MCF 10A (cell line): ENCODE results near the gene NIPAL4. TPM values are rescaled to one million over a fixed set of nuclear protein-coding genes. Genes with fewer than 3 reads are reported as not detected.

ENCODE experiments used
- BruUV-seq: library from RNA; stranded (reverse); fragments of 400-500 nt; replicated peaks from 2 replicates; lab custom pipeline; 2021; lab: Mats Ljungman, UMichigan
- CTCF ChIA-PET: fragments of 300-600 bp; sonication (Branson Sonifier 250); formaldehyde crosslinking; extraction: SDS; loops from one replicate; lab custom pipeline; 2021; ENCODE audit warnings: antibody characterized with exemption, inconsistent platforms; lab: Yijun Ruan, JAX
- POLR2A ChIA-PET: fragments of 300-600, 350-650 bp; sonication (Branson Sonifier 250); formaldehyde crosslinking; extraction: SDS; loops from one replicate; lab custom pipeline; 2020; ENCODE audit warnings: antibody characterized with exemption, inconsistent platforms; lab: Yijun Ruan, JAX
- DNase-seq: peaks from one replicate; pipeline ENCODE4 v3.0.0-alpha.2; 2018; ENCODE audit not compliant: unreplicated experiment
- H3K27ac Mint-ChIP-seq: one replicate; pipeline ENCODE4 v1.8.0; 2022; ENCODE audit warnings: mild to moderate bottlenecking, low read depth, mixed read lengths; ENCODE audit not compliant: unreplicated experiment
- H3K27me3 Mint-ChIP-seq: one replicate; pipeline ENCODE4 v1.8.0; 2022; ENCODE audit warnings: mixed read lengths; ENCODE audit not compliant: insufficient read depth, unreplicated experiment
- H3K36me3 Mint-ChIP-seq: one replicate; pipeline ENCODE4 v1.8.0; 2022; ENCODE audit warnings: mild to moderate bottlenecking, moderate library complexity, mixed read lengths; ENCODE audit not compliant: insufficient read depth, unreplicated experiment
- H3K4me1 Mint-ChIP-seq: one replicate; pipeline ENCODE4 v1.8.0; 2022; ENCODE audit warnings: mixed read lengths; ENCODE audit not compliant: insufficient read depth, unreplicated experiment
- H3K4me3 Mint-ChIP-seq: one replicate; pipeline ENCODE4 v1.8.0; 2022; ENCODE audit warnings: mild to moderate bottlenecking, moderate library complexity, mixed read lengths; ENCODE audit not compliant: unreplicated experiment
- H3K9me3 Mint-ChIP-seq: one replicate; pipeline ENCODE4 v1.8.0; 2022; ENCODE audit warnings: mixed read lengths; ENCODE audit not compliant: unreplicated experiment
- intact Hi-C: fragments of 100-400 bp; cut with micrococcal nuclease; formaldehyde crosslinking; loops from 2 replicates; pipeline ENCODE4 v1.14.1; 2022
- total RNA-seq: library from RNA; stranded (reverse); gene quantifications from 2 replicates; pipeline ENCODE4 v1.2.3, GENCODE V29; 2022
- TF ChIP-seq, protein P1 (sequence below): fragments of 200-600 bp; IDR thresholded peaks from one replicate; pipeline ENCODE4 v1.8.0; 2022; ENCODE audit warnings: antibody characterized with exemption, mild to moderate bottlenecking; ENCODE audit not compliant: unreplicated experiment

Gene NIPAL4
- total RNA-seq, 1 experiment from 2014 or later, result 0.40 TPM

DNA sequence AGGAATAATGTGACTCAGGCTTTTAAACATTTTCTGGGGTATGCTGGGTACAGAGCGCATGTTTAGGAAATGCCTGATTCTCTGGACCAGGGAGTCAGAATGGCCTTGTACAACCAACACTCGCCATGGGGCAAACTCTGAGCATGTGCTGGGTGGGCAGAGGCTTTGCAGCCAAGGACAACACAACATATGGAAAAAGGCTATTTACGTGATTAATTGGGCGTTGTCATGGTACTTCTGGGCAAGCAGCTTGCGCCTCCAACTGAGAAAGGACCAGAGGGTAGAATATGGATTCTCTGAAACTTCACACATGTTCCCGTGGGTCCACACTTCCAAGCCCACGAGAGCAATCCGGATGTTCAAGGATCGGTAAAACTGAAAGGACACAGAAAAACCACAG, 49.1 kb downstream of the NIPAL4 start:
- BruUV-seq, result no TSS peak
- peaks cover 25% of the 10 kb centered on the region for H3K4me1 Mint-ChIP-seq
- TF ChIP-seq, protein P1, sequence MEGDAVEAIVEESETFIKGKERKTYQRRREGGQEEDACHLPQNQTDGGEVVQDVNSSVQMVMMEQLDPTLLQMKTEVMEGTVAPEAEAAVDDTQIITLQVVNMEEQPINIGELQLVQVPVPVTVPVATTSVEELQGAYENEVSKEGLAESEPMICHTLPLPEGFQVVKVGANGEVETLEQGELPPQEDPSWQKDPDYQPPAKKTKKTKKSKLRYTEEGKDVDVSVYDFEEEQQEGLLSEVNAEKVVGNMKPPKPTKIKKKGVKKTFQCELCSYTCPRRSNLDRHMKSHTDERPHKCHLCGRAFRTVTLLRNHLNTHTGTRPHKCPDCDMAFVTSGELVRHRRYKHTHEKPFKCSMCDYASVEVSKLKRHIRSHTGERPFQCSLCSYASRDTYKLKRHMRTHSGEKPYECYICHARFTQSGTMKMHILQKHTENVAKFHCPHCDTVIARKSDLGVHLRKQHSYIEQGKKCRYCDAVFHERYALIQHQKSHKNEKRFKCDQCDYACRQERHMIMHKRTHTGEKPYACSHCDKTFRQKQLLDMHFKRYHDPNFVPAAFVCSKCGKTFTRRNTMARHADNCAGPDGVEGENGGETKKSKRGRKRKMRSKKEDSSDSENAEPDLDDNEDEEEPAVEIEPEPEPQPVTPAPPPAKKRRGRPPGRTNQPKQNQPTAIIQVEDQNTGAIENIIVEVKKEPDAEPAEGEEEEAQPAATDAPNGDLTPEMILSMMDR, result no peak
- CTCF ChIA-PET, result interaction anchor here (1.0 kb wide), 1 partner anchor 210 kb away, joined by 5 read pairs; no protein-coding TSS in a partner anchor
- no peak overlapping the region for H3K27ac Mint-ChIP-seq
- POLR2A ChIA-PET, result interaction anchor here (0.7 kb wide), 1 partner anchor 26 kb away, joined by 3 read pairs; no protein-coding TSS in a partner anchor
- H3K27me3 Mint-ChIP-seq, result no peaks in the 10 kb centered on the region
- H3K36me3 Mint-ChIP-seq, result no peaks in the 10 kb centered on the region
- H3K4me3 Mint-ChIP-seq, result no peak overlapping the region
- H3K9me3 Mint-ChIP-seq, result no peaks in the 10 kb centered on the region
- intact Hi-C loops, result no loop called here
- no peak for DNase-seq

DNA sequence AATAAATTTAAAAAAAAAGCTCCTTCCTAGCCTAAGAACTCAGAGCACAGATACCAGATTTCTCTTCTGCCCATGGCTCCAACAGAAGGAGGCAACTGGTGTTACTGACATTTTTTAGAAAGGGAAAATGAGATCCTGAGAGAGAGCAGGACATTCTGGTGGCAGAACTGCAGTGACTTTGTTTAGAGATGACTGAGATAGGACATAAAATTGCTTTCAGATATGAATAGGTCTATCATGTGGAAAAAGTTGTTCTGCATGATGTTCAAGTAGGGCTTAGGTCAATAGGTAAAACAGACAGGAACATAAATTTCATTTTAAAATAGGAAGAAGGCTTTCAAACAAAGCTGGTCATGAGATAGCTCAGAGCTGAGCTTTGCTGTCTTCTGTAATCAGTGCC, 49.6 kb downstream of the NIPAL4 start:
- no peaks in the 10 kb centered on the region for H3K9me3 Mint-ChIP-seq
- H3K36me3 Mint-ChIP-seq, result no peaks in the 10 kb centered on the region
- H3K27me3 Mint-ChIP-seq, result no peaks in the 10 kb centered on the region
- CTCF ChIA-PET, result interaction anchor here (0.9 to 1.0 kb wide), 2 partner anchors 11 to 209 kb away, joined by 3 to 5 read pairs; no protein-coding TSS in a partner anchor
- POLR2A ChIA-PET, result interaction anchor here (0.7 kb wide), 1 partner anchor 25 kb away, joined by 3 read pairs; no protein-coding TSS in a partner anchor
- no peak for DNase-seq
- no peak overlapping the region for H3K4me3 Mint-ChIP-seq
- peaks cover 25% of the 10 kb centered on the region for H3K4me1 Mint-ChIP-seq
- BruUV-seq, result no TSS peak
- TF ChIP-seq, protein P1, result no peak
- H3K27ac Mint-ChIP-seq, result no peak overlapping the region
- intact Hi-C loops, result no loop called here

DNA sequence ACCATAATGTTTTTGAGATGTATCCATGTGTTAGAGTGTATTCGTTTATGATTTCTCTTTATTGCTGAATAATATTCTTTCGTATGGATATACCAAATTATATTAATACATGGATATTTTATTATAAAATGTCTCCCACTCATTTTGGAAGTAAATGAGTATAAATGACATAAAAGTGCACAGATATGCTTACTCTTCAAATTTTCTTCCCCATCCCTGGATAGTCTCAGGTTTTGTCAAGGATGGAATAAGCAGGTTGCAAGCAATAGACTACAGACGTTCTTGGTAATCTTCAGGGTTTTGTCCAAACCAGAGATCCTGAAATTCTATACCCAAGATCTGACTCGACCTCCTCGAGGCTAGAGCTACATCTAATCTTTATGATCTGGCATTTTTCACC, 50.7 kb downstream of the NIPAL4 start:
- no peak for DNase-seq
- intact Hi-C loops, result no loop called here
- Mint-ChIP-seq H3K9me3 (no peaks in the 10 kb centered on the region), H3K36me3 (no peaks in the 10 kb centered on the region), H3K27ac (no peak overlapping the region), H3K4me3 (no peak overlapping the region), H3K27me3 (no peaks in the 10 kb centered on the region), H3K4me1 (peaks cover 31% of the 10 kb centered on the region)
- BruUV-seq, result no TSS peak
- CTCF ChIA-PET, result interaction anchor here (0.6 to 1.5 kb wide), 2 partner anchors 18 to 182 kb away, joined by 3 to 4 read pairs; no protein-coding TSS in a partner anchor
- POLR2A ChIA-PET, result interaction anchor here (1.0 to 1.8 kb wide), 5 partner anchors 45 to 220 kb away, joined by 3 to 9 read pairs (median 5); partner anchors contain the start of gene THG1L
- TF ChIP-seq, protein P1, result no peak

DNA sequence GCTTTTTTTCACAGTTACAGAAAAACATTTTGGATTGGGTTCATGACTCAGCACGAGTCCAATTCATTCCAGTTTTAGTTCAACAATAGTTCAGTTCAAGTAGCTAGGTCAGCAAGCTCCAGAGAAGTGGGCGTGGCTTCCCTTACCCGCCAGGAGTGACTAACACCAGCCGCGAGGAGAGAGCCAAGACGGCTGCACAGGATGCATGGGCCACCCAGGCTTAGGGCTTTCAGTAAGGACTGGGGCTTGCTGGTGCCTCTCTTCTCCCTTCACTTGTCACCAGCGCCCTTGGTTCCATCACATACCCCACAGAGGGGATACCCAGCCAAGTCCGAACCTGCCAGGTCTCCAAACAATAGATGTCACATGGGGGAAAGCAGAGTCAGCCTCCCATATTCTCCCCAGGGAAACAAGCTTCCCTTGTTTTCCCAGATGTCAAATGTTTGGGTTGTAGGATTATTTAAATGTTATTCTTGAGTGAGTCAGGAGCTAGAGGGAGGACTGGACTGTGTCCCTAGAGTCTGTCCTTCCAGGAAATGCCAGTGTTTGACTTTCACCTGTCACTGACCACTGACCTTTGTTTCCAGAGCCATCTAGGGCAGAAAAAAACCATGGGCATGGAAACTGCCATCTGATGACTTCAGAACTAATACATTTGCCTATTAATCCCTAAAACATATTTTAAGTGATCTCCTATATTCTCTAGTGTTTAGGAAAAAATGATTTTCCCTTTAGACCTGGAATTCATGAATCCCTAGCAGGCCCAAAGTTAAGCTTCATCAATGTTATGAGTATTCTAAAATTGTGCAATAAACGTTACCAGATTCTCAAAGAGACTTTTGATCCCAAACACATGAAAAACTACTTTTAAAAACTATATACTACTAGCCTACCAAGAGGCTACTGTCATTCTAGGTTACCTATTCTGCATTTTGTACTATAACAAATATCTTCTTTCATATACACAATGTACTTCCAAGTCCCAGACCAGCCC, 51.9 kb downstream of the NIPAL4 start:
- H3K4me1 Mint-ChIP-seq, result peaks cover 37% of the 10 kb centered on the region

More for the DNA sequence above, 51.9 kb downstream of the NIPAL4 start:
- intact Hi-C loops, result no loop called here
- DNase-seq, result peak; percentile 99
- CTCF ChIA-PET, result interaction anchor here (0.6 to 1.7 kb wide), 9 partner anchors 10 to 1521 kb away, joined by 3 to 9 read pairs (median 3); partner anchors contain the start of gene LSM11
- Mint-ChIP-seq H3K27ac (no peak overlapping the region), H3K4me3 (no peak overlapping the region), H3K36me3 (no peaks in the 10 kb centered on the region), H3K9me3 (no peaks in the 10 kb centered on the region), H3K27me3 (no peaks in the 10 kb centered on the region)
- POLR2A ChIA-PET, result interaction anchor here (0.6 to 1.9 kb wide), 13 partner anchors 10 to 219 kb away, joined by 3 to 9 read pairs (median 4); partner anchors contain the start of gene THG1L
- no TSS peak for BruUV-seq
- TF ChIP-seq, protein P1, result no peak
